Measurements from ENCODE around the gene FHAD1. TPM values are rescaled to one million over a fixed set of nuclear protein-coding genes. Genes with fewer than 3 reads are reported as not detected.

The FHAD1 gene
- total RNA-seq, 1 donor from 2014 or later: not detected

DNA sequence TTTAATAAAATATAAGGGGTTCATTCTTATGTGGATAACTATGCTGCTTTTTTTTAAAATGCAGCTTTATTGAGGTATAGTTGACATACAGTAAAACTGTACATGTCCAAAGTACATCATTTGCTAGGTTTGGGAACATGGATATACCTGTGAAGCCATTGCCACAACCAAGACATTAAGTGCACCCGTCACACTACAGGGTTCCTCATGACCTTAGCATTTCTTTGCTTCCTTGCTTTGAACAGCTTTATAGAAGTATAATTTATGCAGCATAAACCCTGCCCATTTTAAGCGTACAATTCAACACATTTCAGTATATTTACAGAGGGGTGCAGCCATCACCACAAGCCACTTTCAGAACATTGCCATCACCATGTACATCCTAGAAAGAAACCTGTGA lies 26.3 kb downstream of the FHAD1 start:
- no peak for DNase-seq (ENCODE audit: low spot score)
- TF ChIP-seq, protein P1, sequence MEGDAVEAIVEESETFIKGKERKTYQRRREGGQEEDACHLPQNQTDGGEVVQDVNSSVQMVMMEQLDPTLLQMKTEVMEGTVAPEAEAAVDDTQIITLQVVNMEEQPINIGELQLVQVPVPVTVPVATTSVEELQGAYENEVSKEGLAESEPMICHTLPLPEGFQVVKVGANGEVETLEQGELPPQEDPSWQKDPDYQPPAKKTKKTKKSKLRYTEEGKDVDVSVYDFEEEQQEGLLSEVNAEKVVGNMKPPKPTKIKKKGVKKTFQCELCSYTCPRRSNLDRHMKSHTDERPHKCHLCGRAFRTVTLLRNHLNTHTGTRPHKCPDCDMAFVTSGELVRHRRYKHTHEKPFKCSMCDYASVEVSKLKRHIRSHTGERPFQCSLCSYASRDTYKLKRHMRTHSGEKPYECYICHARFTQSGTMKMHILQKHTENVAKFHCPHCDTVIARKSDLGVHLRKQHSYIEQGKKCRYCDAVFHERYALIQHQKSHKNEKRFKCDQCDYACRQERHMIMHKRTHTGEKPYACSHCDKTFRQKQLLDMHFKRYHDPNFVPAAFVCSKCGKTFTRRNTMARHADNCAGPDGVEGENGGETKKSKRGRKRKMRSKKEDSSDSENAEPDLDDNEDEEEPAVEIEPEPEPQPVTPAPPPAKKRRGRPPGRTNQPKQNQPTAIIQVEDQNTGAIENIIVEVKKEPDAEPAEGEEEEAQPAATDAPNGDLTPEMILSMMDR (IDR thresholded peaks at IDR 0.05): no peak
- H3K4me3 Mint-ChIP-seq (ENCODE audit: unreplicated experiment): no peak overlapping the region
- H3K27me3 Mint-ChIP-seq (ENCODE audit: low read depth): peaks cover 26% of the 10 kb centered on the region
- peaks cover 4% of the 10 kb centered on the region for H3K4me1 Mint-ChIP-seq (ENCODE audit: low read depth)
- no peak overlapping the region for H3K27ac Mint-ChIP-seq (ENCODE audit: unreplicated experiment)
- no peaks in the 10 kb centered on the region for H3K9me3 Mint-ChIP-seq (ENCODE audit: low read depth)
- H3K36me3 Mint-ChIP-seq (ENCODE audit: low read depth): peaks cover 2% of the 10 kb centered on the region

DNA sequence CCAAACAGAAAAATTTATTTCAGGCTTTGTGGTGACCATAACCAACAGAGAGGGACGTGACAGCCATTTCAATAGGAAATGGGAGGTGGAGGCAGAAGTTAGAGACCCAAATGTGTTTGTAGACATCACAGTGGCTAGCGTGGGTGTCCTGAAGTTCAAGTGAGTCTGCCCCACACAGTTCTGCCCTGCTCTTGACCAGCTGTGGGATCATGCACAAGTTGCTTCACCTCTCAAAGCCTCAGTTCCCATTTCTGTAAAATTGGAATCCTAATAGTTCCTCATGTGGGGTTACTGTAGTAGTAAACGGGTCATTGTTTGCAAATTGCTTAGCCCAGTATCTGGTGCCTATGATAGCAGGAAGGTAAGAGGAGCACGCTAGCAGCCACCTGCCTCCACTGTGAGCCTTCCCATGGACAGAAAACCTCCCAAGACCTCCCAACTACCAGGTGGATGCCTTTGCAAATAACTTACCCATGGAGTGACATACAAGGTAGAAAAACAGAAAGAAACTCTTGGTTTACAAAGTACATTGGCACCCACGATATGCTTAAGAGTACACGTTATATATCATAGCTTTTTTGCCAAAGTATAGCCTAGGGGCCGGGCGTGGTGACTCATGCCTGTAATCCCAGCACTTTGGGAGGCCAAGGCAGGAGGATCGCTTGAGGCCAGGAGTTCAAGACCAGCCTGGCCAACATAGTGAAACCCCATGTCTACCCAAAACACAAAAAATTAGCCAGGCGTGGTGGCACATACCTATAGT lies 29.1 kb downstream of the FHAD1 start:
- Mint-ChIP-seq H3K4me1 (ENCODE audit: low read depth) (peaks cover 4% of the 10 kb centered on the region), H3K27ac (ENCODE audit: unreplicated experiment) (no peak overlapping the region), H3K27me3 (ENCODE audit: low read depth) (peaks cover 21% of the 10 kb centered on the region), H3K36me3 (ENCODE audit: low read depth) (no peaks in the 10 kb centered on the region), H3K4me3 (ENCODE audit: unreplicated experiment) (no peak overlapping the region), H3K9me3 (ENCODE audit: low read depth) (no peaks in the 10 kb centered on the region)
- TF ChIP-seq, protein P1 (IDR thresholded peaks at IDR 0.05): no peak
- DNase-seq (ENCODE audit: low spot score): no peak

DNA sequence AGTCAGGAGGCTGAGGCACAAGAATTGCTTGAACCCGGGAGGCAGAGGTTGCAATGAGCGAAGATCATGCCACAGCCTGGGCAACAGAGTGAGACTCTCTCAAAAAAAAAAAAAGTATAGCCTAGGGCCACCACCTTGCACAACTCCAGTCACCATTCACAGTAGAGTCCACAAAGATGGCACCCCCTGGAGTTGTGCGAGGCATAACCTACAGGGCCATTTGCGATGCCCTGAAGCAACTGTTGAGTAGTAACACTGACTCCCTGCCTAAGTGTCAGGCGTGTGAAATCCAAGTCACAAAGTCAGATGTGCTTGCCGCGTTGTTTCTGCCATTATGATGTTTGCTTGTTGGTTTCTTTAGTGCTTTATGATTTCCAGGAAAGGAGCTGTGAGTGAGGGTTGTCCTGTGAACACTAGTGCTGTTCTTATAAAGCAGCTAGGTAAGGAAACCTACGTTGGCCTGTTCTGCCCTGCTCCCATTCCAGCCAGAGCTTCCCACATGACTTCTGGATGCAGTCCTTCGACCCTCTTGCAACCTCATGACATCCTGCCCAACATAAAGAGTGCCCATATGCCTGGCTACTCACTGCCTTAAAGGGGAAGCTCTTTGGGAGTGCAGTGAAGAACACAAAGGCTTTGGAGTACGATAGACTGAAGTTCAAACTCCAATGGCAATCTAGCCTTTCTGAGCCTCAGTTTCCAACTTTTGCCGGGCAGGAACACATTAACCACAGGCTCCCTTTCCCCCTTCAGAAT lies 29.8 kb downstream of the FHAD1 start:
- Mint-ChIP-seq H3K36me3 (ENCODE audit: low read depth) (no peaks in the 10 kb centered on the region), H3K4me1 (ENCODE audit: low read depth) (peaks cover 4% of the 10 kb centered on the region), H3K9me3 (ENCODE audit: low read depth) (no peaks in the 10 kb centered on the region), H3K4me3 (ENCODE audit: unreplicated experiment) (no peak overlapping the region), H3K27ac (ENCODE audit: unreplicated experiment) (no peak overlapping the region), H3K27me3 (ENCODE audit: low read depth) (peaks cover 22% of the 10 kb centered on the region)
- DNase-seq (ENCODE audit: low spot score): no peak
- TF ChIP-seq, protein P1 (IDR thresholded peaks at IDR 0.05): no peak

DNA sequence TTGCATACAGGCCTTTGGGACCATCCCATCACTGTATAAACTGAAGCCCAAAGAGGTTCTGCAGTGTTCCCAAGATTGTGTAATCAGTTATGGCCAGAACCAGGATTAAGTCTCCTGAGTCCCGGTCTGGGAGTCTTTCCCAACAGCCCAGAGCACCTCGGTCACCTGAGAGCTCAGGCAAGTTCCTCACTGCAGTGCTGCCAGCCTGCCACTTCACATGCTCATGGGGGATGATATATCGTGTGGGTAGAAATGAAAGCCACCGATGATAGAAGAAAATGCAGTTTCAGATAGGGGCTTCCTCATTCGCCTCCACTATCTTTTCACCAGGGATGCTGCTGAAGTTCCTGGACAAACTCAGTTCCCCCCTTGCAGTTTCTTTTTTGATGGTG lies 30.4 kb downstream of the FHAD1 start:
- H3K27ac Mint-ChIP-seq (ENCODE audit: unreplicated experiment): no peak overlapping the region
- TF ChIP-seq, protein P1 (IDR thresholded peaks at IDR 0.05): no peak
- H3K4me3 Mint-ChIP-seq (ENCODE audit: unreplicated experiment): no peak overlapping the region
- H3K4me1 Mint-ChIP-seq (ENCODE audit: low read depth): peaks cover 3% of the 10 kb centered on the region
- no peak for DNase-seq (ENCODE audit: low spot score)
- no peaks in the 10 kb centered on the region for H3K9me3 Mint-ChIP-seq (ENCODE audit: low read depth)
- H3K36me3 Mint-ChIP-seq (ENCODE audit: low read depth): no peaks in the 10 kb centered on the region
- H3K27me3 Mint-ChIP-seq (ENCODE audit: low read depth): peaks cover 20% of the 10 kb centered on the region

DNA sequence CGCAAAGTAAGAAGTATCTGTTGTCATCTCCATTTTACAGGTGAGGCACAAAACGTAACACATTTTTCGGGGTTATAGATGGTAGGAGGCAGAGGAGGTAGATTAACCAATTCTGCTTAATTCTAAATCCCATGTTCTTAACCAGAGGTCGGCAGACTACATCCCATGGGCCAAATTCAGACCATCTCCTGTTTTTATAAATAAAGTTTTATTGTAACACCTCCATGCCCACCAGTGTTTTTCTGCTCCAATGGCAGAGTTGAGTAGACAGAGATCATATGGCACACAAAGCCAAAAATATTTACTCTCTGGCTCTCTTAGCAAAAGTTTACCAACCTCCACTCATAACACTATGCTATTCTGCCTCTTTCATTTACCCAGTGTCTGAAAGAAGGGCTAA lies 30.9 kb downstream of the FHAD1 start:
- peaks cover 7% of the 10 kb centered on the region for H3K4me1 Mint-ChIP-seq (ENCODE audit: low read depth)
- DNase-seq (ENCODE audit: low spot score): no peak
- no peak overlapping the region for H3K27ac Mint-ChIP-seq (ENCODE audit: unreplicated experiment)
- H3K36me3 Mint-ChIP-seq (ENCODE audit: low read depth): no peaks in the 10 kb centered on the region
- no peaks in the 10 kb centered on the region for H3K9me3 Mint-ChIP-seq (ENCODE audit: low read depth)
- H3K4me3 Mint-ChIP-seq (ENCODE audit: unreplicated experiment): no peak overlapping the region
- H3K27me3 Mint-ChIP-seq (ENCODE audit: low read depth): peaks cover 20% of the 10 kb centered on the region
- TF ChIP-seq, protein P1 (IDR thresholded peaks at IDR 0.05): no peak
